ENCODE measurements around the gene ACACB.

The ACACB gene

DNA sequence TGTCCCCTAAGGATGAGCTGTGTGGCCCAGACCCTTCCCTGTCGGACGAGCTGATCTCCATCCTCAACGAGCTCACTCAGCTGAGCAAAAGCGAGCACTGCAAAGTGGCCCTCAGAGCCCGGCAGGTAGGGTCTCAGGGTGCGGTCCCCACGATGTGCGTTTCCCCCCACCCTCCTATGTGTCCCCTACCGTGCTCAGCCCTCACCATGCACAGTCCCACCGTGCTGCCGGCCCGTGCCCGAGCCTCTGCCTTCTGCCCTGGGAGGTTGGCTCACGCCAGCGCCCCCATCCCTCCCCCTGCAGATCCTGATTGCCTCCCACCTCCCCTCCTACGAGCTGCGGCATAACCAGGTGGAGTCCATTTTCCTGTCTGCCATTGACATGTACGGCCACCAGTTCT, 106.1 kb downstream of the ACACB start:
- no peak for DNase-seq

DNA sequence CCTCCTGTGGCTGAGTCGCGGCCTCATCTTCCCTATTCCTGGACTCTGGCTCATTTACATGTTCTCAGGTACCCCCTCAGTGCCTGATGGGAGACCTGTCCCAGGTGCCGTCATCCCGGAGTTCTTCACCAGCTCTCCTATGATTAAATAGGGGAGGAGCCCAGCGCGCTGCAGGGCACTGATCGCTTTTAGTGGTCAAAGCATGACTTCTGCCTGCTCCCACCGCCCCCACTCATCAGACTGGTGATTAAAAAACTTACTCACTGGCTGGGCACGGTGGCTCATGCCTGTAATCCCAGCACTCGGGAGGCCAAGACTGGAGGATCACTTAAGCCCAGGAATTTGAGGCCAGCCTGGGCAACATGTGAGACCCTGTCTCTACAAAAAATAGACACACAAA, 106.8 kb downstream of the ACACB start:
- no peak for DNase-seq

DNA sequence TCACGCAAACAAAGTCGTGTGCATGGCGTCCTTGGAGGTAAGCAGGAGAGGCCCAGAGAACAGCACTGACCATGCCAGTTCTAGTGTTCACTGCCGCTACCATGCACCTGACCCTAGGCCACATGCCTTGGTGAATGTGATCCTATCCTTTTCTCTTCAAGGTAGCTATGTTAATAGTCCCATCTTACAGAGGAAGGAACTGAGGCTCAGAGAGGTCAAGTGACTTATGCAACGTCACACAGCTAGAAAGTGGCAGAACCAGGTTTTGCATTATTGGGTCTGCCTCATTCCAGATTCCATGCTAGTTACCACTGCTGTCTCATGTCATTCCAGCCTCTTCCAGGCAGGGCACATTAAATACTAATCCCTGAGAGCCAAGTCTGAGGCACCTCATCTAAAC, 107.5 kb downstream of the ACACB start:
- no peak for DNase-seq

DNA sequence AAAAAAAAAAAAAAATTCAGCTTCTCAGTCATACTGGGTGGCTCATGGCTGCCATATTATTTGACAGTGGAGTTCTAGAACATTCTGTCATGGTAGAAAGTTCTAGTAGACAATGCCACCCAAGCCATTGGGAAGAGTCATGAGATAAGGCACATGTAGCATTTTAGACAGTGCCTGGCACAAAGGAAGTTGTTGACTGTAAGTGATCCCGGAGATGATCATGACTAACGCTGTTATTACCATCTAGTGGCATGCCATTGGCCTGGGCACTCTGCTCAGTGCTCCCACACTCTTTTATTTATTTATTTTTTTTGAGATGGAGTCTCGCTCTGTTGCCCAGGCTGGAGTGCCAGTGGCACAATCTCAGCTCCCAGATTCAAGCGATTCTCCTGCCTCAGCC, 112.3 kb downstream of the ACACB start:
- DNase-seq, result no peak

DNA sequence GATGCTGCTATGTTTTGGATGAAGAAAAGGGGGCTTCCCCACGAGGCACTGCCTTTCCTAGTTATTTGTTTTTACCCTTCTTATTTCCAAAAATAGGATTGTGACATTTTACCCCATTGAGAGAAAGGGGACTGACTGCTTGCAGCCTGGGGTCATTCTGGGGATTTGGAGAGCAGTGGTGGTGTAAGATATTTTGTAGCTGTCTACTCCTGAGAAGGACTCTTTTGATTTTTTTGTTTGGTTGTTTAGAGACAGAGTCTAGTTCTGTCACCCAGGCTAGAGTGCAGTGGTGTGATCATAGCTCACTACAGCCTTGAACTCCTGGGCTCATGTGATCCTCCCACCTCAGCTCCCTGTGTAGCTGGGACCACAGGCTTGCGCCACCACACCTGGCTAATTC, 113.8 kb downstream of the ACACB start:
- no peak for DNase-seq

DNA sequence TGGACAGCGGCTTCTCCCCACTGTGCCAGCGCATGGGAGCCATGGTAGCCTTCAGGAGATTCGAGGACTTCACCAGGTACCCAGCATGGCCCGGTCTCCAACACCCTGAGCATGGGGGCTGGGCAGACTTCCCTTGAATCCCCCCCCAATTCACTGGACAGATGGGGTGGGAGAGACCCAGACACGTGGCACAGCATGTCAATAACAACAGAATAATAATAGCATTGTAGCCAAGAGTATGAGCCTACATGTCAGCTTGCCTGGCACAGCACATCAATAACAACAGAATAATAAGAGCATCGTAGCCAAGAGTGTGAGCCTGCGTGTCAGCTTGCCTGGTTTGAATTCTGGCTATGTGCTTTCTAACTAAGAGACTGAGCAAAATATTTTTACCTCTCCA, 116.3 kb downstream of the ACACB start:
- no peak for DNase-seq

DNA sequence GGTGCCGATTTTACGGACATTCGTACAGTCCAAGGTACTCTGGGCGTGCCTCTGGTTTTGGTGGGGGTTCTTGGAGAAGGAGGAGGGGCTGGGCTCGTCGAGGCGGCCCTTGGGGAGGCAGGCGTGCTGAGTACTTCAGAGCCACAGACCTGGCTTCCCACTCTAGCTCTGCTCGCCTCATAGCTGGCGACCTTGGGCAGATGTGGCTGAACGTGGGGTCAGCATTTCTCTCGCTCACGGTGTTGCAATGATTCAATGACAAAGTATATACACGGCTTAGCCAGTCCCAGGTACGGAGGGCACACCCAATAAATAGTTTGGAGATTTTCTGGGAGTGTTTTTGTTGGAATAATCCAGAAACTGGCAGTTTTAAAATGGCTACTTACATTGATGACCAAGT, 117.6 kb downstream of the ACACB start:
- no peak for DNase-seq

DNA sequence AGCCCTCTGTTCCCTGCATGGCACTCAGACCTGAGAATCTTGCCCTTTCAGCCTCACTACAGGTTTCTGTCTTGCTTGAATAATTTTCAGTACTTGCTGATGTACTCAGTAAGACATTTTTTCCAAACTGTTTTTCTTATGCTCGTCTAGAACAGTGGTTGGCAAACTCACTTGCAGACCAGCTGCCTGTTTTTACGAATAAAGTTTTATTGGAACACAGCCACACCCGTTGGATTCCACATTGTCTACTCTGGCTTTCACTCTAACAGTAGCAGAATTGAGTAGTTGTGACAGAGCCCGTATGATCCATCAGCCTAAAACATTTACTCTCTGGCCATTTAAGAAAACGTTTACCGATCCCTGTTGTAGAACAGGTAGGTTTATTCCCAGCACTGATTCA, 119.9 kb downstream of the ACACB start:
- DNase-seq, result no peak

DNA sequence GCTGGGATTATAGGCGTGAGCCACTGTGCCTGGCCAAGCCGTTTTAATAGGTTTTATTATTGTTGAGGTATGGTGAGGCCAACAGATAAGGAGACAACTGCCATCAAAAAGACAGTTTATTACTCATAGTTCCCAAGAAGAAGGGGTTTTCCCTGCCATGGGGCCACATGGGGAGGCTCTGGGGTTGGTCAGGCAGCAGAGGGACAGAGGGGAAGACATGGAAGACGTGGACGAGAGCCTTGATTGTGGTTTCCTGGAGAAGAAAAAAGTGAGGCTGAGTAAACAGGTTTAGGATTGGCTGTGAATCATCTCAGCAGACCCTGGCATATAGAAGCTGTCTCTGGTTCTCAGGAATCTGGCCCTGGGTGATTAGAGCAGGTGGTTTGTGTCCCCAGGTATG, 122.8 kb downstream of the ACACB start:
- no peak for DNase-seq

DNA sequence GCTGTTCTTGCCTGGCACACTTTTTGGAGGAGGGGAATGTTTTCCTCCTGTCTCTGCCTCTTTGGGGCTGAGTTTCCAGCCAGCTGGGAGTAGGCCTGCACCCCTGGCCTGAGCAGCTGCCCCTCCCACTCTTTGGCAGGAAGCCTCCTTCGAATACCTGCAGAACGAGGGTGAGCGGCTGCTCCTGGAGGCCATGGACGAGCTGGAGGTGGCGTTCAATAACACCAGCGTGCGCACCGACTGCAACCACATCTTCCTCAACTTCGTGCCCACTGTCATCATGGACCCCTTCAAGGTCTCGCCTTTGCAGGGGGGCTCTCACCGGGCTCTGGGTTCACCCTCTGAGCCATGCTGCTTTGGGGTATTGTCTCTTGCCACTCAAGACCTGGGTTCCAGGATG, 123.3 kb downstream of the ACACB start:
- DNase-seq, result no peak

DNA sequence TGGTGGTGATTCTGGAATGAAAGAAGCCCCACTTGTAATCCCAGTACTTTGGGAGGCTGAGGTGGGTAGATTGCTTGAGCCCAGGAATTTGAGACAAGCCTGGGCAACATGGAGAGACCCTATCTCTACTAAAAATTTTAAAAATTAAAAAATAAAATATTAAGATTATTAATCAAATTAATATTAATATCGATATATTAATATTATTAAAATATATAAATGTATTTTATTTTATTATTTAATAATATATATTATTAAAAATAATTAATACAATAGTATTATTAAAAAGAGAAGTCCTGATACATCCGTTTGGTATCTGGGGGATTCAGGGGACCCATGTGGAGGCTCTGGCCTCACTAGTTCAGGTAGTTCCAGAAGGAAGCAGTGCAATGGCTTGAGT, 124.0 kb downstream of the ACACB start:
- DNase-seq, result no peak

DNA sequence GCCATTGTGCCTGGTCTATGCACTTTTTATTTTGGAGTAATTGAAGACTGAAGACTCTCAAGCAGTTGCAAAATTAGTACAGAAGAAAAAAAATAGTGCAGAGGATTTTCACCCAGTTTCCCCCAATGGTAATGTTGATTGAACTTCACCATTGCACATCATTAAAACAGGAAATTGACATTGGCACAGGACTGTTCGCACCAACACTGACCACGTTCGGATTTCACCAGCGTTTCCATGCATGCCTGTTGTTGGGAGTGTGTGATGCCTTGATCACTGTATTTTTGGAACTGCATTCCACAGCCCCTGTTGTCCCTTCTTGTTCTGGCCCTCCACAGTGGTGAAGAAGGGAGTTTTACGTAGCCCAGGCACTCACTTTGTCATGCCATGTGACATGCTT, 125.5 kb downstream of the ACACB start:
- DNase-seq, result no peak

DNA sequence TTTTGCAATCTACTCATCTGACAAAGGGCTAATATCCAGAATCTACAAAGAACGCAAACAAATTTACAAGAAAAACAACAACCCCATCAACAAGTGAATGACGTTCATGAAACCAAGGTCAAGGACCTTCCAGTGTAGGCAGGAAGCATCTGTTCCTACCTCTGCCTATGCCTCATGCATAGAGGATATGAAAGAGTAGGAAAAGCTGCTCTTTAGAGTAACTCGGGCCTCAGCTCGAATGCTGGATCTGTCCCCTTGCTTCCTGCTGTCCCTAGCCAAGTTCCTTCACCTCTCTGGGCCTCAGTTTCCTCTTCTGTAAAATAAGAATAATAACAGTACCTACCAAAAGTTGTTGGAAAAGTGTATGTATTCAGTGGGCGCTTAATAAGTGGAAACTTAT, 127.7 kb downstream of the ACACB start:
- no peak for DNase-seq

DNA sequence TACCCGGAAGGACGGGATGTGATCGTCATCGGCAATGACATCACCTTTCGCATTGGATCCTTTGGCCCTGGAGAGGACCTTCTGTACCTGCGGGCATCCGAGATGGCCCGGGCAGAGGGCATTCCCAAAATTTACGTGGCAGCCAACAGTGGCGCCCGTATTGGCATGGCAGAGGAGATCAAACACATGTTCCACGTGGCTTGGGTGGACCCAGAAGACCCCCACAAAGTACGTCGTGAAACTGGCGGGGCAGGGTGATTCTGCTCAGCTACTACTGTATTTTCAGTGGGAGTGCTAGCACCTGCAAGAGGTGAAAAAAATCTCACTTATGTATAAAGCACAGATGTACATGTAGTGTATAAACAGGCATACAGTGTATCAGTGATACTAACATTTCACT, 129.8 kb downstream of the ACACB start:
- no peak for DNase-seq

DNA sequence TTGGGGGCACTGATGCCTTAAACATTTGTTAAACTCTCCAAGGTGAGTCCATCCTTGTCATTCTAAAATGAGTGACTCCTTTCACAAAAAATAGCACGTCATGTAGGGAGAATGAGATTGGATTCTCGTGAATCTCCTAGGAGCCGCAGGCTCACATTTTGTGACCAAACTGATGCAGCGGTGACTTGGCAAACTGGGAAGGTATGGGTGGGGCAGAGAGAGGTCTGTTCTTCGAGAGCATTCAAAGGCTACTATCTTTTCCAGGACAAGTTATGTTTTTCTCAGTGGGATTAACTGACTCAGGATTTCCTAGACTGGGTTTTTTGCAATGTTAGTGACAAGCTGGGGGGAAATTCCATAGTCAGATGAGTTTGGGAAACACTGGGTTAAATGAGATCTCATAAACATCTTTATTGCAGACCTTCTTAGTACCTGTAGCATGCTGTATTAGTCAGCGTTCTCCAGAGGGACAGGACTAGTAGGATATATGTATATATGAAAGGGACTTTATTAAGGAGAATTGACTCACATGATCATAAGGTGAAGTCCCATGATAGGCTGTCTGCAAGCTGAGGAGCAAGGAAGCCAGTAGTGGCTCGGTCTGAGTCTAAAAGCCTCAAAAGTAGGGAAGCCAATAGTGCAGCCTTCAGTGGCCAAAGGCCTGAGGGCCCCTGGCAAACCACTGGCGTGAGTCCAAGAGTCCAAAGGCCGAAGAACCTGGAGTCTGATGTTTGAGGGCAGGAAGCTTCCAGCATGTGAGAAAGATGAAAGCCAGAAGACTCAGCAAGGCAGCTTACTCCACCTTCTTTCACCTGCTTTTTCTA, 131.7 kb downstream of the ACACB start:
- DNase-seq, result no peak

DNA sequence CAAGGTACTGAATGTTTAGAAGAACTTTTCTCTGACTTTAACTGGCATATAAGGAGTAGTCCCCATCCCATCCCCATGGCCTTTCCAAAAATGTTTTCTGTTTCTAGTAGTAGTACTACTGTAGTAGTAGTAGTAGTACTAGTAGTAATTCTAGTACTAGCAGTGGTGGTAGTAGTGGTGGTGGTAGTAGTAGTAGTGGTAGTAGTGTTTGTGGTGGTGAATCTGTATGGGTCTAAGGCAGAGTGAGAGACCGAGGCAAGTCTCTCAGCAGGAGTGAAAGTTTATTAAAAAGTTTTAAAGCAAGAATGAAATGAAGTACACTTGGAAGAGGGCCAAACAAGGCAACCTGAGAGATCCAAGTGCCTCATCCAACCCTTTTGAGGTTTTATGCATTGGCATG, 134.1 kb downstream of the ACACB start:
- no peak for DNase-seq

DNA sequence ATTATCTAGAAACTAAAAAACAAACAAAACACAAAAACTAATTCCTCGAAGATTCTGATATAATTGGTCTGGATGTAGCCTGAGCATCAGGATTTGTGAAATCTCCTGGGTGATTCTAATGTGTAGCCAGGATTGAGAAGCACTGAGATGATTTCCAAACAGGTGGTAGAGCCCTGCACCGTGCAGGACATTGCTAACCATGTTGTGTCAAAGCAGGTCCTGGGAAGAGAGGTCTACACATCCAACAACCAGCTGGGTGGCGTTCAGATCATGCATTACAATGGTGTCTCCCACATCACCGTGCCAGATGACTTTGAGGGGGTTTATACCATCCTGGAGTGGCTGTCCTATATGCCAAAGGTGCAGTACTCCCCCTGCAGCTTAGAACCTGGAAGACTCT, 136.4 kb downstream of the ACACB start:
- no peak for DNase-seq

DNA sequence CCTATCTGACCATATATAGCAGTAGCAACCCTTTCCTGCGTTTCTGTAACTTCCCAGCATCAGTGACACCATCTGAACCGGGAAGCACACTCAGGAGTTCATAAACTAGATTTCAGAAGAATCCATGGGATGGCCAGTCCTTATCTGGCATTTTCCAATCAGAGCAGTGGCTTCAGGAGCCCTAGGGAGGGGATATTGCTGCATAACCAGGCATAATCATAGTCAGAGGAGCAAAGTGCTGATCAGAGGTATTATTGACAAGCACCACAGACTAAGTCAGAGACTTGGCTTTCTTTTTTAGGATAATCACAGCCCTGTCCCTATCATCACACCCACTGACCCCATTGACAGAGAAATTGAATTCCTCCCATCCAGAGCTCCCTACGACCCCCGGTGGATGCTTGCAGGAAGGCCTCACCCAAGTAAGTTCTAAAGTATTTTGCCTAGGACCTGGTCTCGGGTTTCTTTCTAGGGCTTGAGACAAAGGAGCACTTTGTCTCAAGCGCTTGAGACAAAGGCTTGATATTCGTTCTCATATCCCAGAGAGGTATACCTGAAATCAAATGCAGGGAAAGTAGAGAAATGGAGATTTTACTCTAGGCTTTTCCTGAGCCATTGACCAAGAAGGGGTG, 137.6 kb downstream of the ACACB start:
- no peak for DNase-seq

DNA sequence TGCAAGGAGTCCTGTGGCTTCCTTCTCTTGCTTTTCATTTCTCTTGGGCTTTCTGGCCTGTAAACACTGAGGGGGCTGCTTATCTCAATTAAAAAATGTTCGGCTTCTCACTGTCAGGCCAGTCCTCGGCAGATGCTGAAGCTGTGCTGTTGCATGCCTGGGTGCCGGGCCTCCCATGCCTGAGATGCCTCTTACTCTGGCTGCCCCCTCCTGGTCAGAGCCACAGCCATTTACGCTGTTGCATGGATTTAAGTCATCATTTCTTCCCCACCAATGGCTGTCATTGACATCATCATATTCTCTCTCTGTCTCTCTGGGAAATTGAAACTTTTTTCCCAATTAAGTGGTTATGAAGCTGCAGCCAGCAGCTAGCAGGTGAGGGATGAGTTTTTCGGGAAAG, 139.0 kb downstream of the ACACB start:
- no peak for DNase-seq

DNA sequence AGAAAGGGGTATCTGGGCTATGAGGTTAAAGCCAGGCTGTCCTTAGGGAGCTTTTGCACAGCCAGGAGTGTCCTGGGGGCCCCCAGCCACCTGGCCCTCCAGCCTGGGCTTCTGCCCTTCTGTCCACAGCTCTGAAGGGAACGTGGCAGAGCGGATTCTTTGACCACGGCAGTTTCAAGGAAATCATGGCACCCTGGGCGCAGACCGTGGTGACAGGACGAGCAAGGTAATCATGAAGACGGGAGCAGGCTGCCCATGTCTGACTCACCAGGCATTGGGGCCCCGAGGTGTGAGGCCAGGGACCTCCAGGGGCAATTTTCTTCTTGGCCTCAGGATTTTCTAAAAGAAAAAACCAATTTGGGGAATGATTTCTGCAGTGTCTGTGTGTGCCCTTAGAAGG, 139.6 kb downstream of the ACACB start:
- no peak for DNase-seq

DNA sequence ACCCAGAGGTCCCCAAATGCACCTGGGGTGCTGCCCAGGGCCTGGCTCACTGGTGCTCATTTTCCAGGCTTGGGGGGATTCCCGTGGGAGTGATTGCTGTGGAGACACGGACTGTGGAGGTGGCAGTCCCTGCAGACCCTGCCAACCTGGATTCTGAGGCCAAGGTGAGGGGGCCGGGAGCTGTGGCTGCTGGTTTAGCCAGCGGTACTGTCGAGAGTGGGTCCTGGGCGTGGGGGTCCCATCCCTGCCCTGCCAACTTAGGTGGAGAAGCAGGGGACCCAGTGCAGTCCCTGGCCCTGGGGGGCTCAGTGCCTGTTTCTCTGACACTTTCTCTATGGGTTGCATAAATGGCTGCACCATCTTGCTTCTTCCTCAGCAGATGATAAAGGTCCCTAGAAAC, 141.8 kb downstream of the ACACB start:
- DNase-seq, result no peak

DNA sequence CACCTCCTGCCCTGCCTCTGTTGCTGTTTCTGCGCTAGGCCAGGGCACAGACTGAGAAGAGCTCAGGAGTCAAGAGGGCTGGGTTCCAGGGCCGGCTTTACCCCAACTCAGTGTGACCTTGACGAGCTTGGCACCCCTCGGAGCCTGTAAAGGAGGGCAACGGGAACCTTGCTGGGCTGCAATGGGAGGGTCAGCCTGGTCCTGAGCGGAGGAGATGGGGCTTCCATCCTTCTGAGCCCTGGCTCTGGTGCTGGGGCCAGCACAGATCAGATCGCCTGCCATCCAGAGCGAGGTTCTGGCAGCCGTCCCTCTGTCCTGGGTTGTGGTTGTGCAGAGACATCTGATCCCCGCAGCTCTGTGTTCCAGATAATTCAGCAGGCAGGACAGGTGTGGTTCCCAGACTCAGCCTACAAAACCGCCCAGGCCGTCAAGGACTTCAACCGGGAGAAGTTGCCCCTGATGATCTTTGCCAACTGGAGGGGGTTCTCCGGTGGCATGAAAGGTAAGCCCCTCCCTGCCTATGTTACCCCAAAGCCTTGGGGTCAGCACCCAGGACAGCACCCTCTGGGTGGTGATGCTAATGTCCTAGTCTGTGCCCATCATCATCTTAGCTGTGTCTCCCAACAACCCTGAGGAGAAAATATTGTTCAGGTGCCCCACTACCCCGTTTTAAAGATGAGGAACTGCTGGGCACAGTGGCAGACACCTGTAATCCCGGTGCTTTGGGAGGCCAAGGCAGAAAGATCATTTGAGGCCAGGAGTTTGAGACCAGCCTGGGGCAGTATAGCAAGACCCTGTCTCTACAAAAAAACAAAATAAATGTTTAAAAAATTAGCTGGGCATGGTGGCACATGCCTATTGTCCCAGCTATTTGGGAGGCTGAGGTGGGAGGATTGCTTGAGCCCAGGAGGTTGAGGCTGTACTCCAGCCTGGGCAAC, 142.5 kb downstream of the ACACB start:
- DNase-seq, result no peak

DNA sequence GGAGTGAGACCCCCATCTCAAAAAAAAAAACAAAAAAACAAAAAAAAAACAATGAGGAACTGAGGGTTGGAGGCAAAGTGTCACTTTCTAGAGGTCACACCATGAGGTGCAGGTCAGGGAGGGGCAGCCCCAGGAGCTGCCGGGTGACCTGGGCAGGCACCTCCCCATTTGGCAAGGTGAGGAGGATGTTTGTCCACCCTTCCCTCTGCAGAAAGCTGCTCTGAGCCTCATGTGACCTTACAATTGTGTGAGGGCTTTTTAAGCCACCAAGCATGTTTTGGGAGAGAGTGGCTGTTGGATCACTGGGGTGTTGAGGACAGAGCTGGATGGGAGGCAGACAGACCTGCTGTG, 143.1 kb downstream of the ACACB start:
- no peak for DNase-seq

DNA sequence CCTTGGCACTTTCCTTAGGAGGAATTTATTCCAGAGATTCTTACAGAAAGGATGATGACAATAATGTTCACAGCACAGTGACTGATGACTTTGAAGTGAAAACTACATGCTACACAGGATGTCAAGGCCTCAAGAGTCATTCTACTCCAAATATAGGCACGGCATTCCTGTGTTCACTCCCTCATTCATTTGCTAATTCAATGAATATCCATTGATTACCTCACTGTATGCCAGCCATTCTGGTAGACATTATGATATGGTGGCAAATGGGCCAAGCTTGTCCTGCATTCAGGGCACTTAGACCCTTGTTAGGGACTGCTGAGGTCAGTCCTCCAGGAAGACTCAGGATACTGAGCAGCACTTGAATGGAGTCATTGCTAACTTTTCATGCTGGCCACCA, 144.7 kb downstream of the ACACB start:
- no peak for DNase-seq
